CD4-positive, alpha-beta T cell treated with Interleukin-4 for 4 hours (primary cell): ENCODE data around the gene RNF151.
"Not testable (repeated sequence)": the region's sequence is repeated elsewhere in the genome, so short reads cannot be mapped to it uniquely, and the experiment has no call there.

Experiments
- DNase-seq: peaks from one replicate; pipeline ENCODE4 v3.0.0-alpha.2; 2020

Gene RNF151

GRCh38 chr16:1960665-1961630, 5.7 kb upstream of the RNF151 start:
- no peak for DNase-seq

GRCh38 chr16:1961651-1962067, 5.0 kb upstream of the RNF151 start:
- DNase-seq, result no peak

- DNase-seq, result not testable (repeated sequence)
Measured at GRCh38 chr16:1962161-1963153, 4.2 kb upstream of the RNF151 start.

GRCh38 chr16:1963806-1964505, 2.7 kb upstream of the RNF151 start:
- DNase-seq, result no peak

GRCh38 chr16:1964506-1965395, 1.9 kb upstream of the RNF151 start, which contains the start of gene RPS2:
Gene RPS2 (minus strand): TSS chr16:1964826. CDS start chr16:1964625, 201 bp downstream.
- DNase-seq, result peak; percentile 99

GRCh38 chr16:1965396-1966001, 1.2 kb upstream of the RNF151 start:
- DNase-seq, result no peak

- DNase-seq, result no peak
Measured at GRCh38 chr16:1968146-1968953, 1.7 kb downstream of the RNF151 start.

GRCh38 chr16:1971796-1972489, 5.3 kb downstream of the RNF151 start, which contains the start of gene TBL3:
Gene TBL3 (plus strand): TSS chr16:1972053. CDS start chr16:1972165, 112 bp downstream.
- DNase-seq, result peak; percentile 96

- DNase-seq, result no peak
Measured at GRCh38 chr16:1972490-1972877, 5.8 kb downstream of the RNF151 start.

- DNase-seq, result no peak
Measured at GRCh38 chr16:1973461-1974156, 7.0 kb downstream of the RNF151 start.

GRCh38 chr16:1974157-1975070, 7.8 kb downstream of the RNF151 start:
- DNase-seq, result no peak

GRCh38 chr16:1975432-1976215, 9.0 kb downstream of the RNF151 start:
- DNase-seq, result no peak

GRCh38 chr16:1976216-1976520, 9.5 kb downstream of the RNF151 start:
- no peak for DNase-seq

- no peak for DNase-seq
Measured at GRCh38 chr16:1976951-1977874, 10.6 kb downstream of the RNF151 start.

- DNase-seq, result no peak
Measured at GRCh38 chr16:1977875-1978268, 11.2 kb downstream of the RNF151 start.
